Panc1 (cell line): ENCODE results near the gene UBE2L6. TPM values are rescaled to one million over a fixed set of nuclear protein-coding genes. Genes with fewer than 3 reads are reported as not detected.

Experiments used
- ATAC-seq: fragments of 200-7000 bp; cut with Tn5 transposase; 2 replicates; pipeline ENCODE4 v1.9.1; 2020; ENCODE audit warnings: mild to moderate bottlenecking, moderate library complexity
- BruUV-seq: library from RNA; stranded (reverse); fragments of 400-500 nt; replicated peaks from 2 replicates; lab custom pipeline; 2021; lab: Mats Ljungman, UMichigan
- CTCF ChIA-PET: fragments of 300-600 bp; sonication (Branson Sonifier 250); formaldehyde crosslinking; loops from one replicate; lab custom pipeline; 2022; ENCODE audit warnings: antibody characterized with exemption; lab: Charles Lee
- POLR2A ChIA-PET: fragments of 300-600 bp; sonication (Branson Sonifier 250); formaldehyde crosslinking; loops from one replicate; lab custom pipeline; 2022; ENCODE audit warnings: antibody characterized with exemption; lab: Charles Lee
- DNase-seq: peaks from one replicate; pipeline ENCODE4 v3.0.0-alpha.2; 2010; ENCODE audit warnings: low read depth, low spot score
- H3K27ac ChIP-seq: 2 replicates; pipeline ENCODE4 v1.5.1; 2011; ENCODE audit warnings: mild to moderate bottlenecking, low read length, inconsistent platforms
- H3K27me3 ChIP-seq: fragments of 200-500 bp; sonication (Bioruptor generic); 2 replicates; pipeline ENCODE4 v1.6.0; 2014; ENCODE audit warnings: low read length, inconsistent platforms; ENCODE audit not compliant: control insufficient read depth, insufficient read depth
- H3K36me3 ChIP-seq: fragments of 200-500 bp; sonication (Bioruptor generic); 2 replicates; pipeline ENCODE4 v1.5.1; 2014; ENCODE audit warnings: inconsistent platforms, mild to moderate bottlenecking, low read length, moderate library complexity; ENCODE audit not compliant: control insufficient read depth, insufficient read depth
- H3K4me1 ChIP-seq: 2 replicates; pipeline ENCODE4 v1.5.1; 2011; ENCODE audit warnings: inconsistent platforms, mild to moderate bottlenecking, low read length, moderate library complexity; ENCODE audit not compliant: control insufficient read depth, insufficient read depth
- H3K4me3 ChIP-seq, 2 experiments: 2 replicates each; pipeline ENCODE4 v1.5.1; 2011 to 2012; ENCODE audit warnings: low read depth in 2 of 2, low read length in 2 of 2, mild to moderate bottlenecking in 2 of 2, inconsistent platforms in 1 of 2, moderate library complexity in 1 of 2
- H3K9me3 ChIP-seq: fragments of 200-500 bp; sonication (Bioruptor generic); 2 replicates; pipeline ENCODE4 v1.5.1; 2014; ENCODE audit warnings: low read depth, mild to moderate bottlenecking, inconsistent platforms, low read length, moderate library complexity; ENCODE audit not compliant: control insufficient read depth, insufficient read depth
- CTCF ChIP-seq: fragments of 450-650 bp; IDR thresholded peaks from 2 replicates; pipeline ENCODE4 v1.5.1; 2017; ENCODE audit warnings: mild to moderate bottlenecking
- POLR2AphosphoS5 ChIP-seq: IDR thresholded peaks from 2 replicates; pipeline ENCODE4 v1.6.1; 2012; ENCODE audit warnings: mild to moderate bottlenecking, low read depth, low read length, moderate library complexity
- SIN3A ChIP-seq: IDR thresholded peaks from 2 replicates; pipeline ENCODE4 v1.6.1; 2012; ENCODE audit warnings: low read depth, mild to moderate bottlenecking, low read length, moderate library complexity, borderline replicate concordance; ENCODE audit not compliant: insufficient read depth
- TCF7L2 ChIP-seq: IDR thresholded peaks from 2 replicates; pipeline ENCODE4 v1.6.1; 2011; ENCODE audit warnings: mild to moderate bottlenecking, low read depth, low read length, inconsistent platforms
- in situ Hi-C: cut with HindIII; loops from 2 replicates; pipeline ENCODE4 v1.10.0; 2016; ENCODE audit warnings: low sequenced_read_pairs, low pct_unique_long_range_greater_than_20kb
- intact Hi-C: fragments of 100-400 bp; cut with micrococcal nuclease; formaldehyde crosslinking; loops from one replicate; pipeline ENCODE4 v1.10.0; 2022; ENCODE audit not compliant: unreplicated experiment
- total RNA-seq: library from RNA; stranded (reverse); gene quantifications from one replicate; pipeline ENCODE4 v1.2.1, GENCODE V29; 2021; ENCODE audit not compliant: unreplicated experiment
- TF ChIP-seq, protein P1 (sequence below), 2 experiments: IDR thresholded peaks; 2 replicates each; pipeline ENCODE4 v1.6.1; 2011 to 2012; ENCODE audit warnings: low read depth in 2 of 2, control low read depth in 1 of 2, low read length in 1 of 2, mild to moderate bottlenecking in 1 of 2, moderate library complexity in 1 of 2; ENCODE audit not compliant: insufficient read depth in 1 of 2

Gene UBE2L6
- total RNA-seq, 1 experiment from 2014 or later, result 19.1 TPM

- ATAC-seq, result no peak
- BruUV-seq, result no TSS peak
Observed at GRCh38 chr11:57601297-57601696, 33.8 kb upstream of the UBE2L6 start.

DNA sequence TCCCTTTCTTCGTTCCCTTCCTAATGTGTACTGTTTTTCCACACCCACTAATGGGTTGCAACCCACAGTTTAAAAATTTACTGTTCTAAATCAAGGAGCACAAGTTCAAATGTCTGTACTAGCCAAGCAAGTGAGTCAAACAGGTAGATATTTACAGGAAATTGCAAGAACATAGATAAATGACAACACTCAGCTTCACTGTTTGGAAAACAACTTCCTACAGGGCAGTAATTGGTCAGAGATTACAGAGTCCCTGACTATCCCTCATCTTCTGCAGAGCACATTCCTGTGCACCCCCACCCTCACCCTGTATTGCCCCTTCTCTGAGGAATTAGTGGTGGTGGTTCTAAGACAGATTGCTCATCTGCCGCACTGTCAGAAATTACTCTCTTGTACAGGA, 31.9 kb upstream of the UBE2L6 start:
- DNase-seq (no peak), ATAC-seq (no peak)
- ChIA-PET POLR2A (no interaction called here), CTCF (interaction anchor here (0.6 kb wide), 1 partner anchor 152 kb away, joined by 3 read pairs; no protein-coding TSS in a partner anchor)
- BruUV-seq, result no TSS peak
- Histone ChIP-seq H3K4me3 (no peak overlapping the region), H3K4me1 (no peaks in the 10 kb centered on the region), H3K9me3 (no peaks in the 10 kb centered on the region), H3K27me3 (no peaks in the 10 kb centered on the region), H3K27ac (no peak overlapping the region), H3K36me3 (no peaks in the 10 kb centered on the region)
- intact Hi-C loops, result no loop called here
- in situ Hi-C loops, result no loop called here
- TF ChIP-seq CTCF (no peak), POLR2AphosphoS5 (no peak), SIN3A (no peak), TCF7L2 (no peak)
- TF ChIP-seq, protein P1, sequence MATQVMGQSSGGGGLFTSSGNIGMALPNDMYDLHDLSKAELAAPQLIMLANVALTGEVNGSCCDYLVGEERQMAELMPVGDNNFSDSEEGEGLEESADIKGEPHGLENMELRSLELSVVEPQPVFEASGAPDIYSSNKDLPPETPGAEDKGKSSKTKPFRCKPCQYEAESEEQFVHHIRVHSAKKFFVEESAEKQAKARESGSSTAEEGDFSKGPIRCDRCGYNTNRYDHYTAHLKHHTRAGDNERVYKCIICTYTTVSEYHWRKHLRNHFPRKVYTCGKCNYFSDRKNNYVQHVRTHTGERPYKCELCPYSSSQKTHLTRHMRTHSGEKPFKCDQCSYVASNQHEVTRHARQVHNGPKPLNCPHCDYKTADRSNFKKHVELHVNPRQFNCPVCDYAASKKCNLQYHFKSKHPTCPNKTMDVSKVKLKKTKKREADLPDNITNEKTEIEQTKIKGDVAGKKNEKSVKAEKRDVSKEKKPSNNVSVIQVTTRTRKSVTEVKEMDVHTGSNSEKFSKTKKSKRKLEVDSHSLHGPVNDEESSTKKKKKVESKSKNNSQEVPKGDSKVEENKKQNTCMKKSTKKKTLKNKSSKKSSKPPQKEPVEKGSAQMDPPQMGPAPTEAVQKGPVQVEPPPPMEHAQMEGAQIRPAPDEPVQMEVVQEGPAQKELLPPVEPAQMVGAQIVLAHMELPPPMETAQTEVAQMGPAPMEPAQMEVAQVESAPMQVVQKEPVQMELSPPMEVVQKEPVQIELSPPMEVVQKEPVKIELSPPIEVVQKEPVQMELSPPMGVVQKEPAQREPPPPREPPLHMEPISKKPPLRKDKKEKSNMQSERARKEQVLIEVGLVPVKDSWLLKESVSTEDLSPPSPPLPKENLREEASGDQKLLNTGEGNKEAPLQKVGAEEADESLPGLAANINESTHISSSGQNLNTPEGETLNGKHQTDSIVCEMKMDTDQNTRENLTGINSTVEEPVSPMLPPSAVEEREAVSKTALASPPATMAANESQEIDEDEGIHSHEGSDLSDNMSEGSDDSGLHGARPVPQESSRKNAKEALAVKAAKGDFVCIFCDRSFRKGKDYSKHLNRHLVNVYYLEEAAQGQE (IDR thresholded peaks at IDR 0.05; ENCODE audit: insufficient read depth in 1 of 2, low read depth in 2 of 2, low read length in 1 of 2), result no peak

More at GRCh38 chr11:57601297-57601696, 33.8 kb upstream of the UBE2L6 start:
- intact Hi-C loops, result no loop called here
- Histone ChIP-seq H3K36me3 (no peaks in the 10 kb centered on the region), H3K4me3 (no peak overlapping the region), H3K9me3 (no peaks in the 10 kb centered on the region), H3K27ac (no peak overlapping the region), H3K27me3 (no peaks in the 10 kb centered on the region), H3K4me1 (no peaks in the 10 kb centered on the region)
- no peak for TF ChIP-seq CTCF
- no peak for TF ChIP-seq TCF7L2
- no peak for TF ChIP-seq POLR2AphosphoS5
- TF ChIP-seq SIN3A, result no peak
- TF ChIP-seq, protein P1 (IDR thresholded peaks at IDR 0.05; ENCODE audit: insufficient read depth in 1 of 2, low read depth in 2 of 2, low read length in 1 of 2), result no peak
- CTCF ChIA-PET, result no interaction called here
- in situ Hi-C loops, result no loop called here
- no peak for DNase-seq
- POLR2A ChIA-PET, result no interaction called here
